Epithelial cell of prostate (primary cell): Measurements from ENCODE around the gene SPATA2L.
"Not testable (repeated sequence)": the region's sequence is repeated elsewhere in the genome, so short reads cannot be mapped to it uniquely, and the experiment has no call there.

Experiments used
- DNase-seq: peaks from one replicate; pipeline ENCODE4 v3.0.0-alpha.2; 2011; ENCODE audit warnings: low read depth, low spot score
- H3K27ac ChIP-seq: fragments of 450-650 bp; 2 replicates; pipeline ENCODE4 v1.5.1; 2017; ENCODE audit warnings: mild to moderate bottlenecking

SPATA2L gene

DNA sequence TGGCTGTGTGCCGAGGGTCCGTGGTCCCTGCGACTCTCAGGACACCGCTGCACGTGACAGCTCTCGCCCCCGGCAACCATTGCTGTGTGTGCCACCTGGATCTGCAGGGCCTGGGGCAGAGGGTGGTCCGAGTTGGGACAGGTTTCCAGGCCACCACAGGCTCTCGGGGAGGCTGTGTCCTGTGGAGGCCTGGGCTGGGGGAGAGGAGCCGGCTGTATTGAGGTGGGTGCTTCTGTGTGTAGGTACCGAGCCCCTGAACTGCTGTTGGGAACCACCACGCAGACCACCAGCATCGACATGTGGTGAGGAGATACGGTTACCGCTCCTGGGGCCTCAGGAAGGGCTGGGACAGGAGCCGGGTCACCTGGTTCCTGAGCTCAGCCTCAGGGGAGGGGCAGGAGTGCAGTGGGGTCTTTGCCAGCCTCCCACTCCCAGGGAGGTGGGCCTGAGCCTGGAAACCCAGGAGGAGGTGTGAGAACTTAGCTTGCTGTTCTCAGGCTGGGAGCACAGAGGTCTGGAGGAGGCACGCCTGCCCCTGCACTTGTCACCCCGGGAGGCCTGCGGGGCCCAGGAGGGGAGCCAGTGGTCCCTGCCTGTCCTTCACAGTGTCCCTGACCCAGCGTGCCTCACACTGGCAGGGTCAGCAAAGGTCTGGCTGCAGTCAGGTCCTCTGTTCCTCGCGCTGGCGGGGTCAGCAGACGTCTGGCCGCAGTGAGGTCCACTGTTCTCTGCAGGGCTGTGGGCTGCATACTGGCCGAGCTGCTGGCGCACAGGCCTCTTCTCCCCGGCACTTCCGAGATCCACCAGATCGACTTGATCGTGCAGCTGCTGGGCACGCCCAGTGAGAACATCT is 7.3 kb downstream of the SPATA2L start:
- no peak for DNase-seq

DNA sequence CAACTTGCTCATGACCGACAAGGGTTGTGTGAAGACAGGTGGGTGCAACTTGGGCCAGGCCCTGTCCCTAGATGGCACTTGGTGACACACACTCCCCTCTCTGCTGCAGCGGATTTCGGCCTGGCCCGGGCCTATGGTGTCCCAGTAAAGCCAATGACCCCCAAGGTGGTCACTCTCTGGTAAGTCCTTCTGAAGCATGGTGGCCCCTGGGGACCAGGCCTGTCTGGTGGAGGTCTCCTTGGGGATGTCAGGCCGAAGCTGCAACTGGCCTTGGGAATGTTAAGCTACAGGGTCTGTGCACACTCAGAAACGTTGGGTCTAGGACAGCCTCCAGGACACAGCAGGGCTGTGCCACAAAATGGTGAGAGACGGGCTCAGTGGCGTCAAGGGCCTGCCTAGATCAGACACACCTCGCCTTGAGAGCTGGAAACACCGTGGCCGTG is 8.2 kb downstream of the SPATA2L start:
- DNase-seq = no peak
- no peak overlapping the region for H3K27ac ChIP-seq

More for the DNA sequence above, 7.3 kb downstream of the SPATA2L start:
- no peak overlapping the region for H3K27ac ChIP-seq

DNA sequence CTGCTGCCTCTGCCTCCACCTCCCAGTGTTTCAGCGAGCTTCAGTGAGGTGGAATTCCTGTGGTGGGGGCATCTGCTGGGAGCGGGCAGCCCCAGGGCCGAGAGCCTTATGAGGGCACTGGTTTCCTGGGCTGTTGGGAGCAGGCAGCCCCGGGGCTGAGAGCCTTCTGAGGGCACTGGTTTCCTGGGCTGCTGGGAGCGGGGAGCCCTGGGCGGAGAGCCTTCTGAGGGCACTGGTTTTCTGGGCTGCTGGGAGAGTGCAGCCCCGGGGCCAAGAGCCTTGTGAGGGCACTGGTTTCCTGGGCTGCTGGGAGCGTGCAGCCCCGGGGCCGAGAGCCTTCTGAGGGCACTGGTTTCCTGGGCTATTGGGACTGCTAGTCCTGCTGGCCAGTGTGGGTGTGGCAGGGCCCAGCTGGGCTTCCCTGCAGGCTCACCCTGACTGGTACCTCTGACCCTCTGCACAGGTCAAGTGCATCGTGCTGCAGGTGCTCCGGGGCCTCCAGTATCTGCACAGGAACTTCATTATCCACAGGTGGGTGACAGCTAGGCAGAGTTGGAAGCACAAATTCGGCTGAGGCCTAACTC is 9.4 kb downstream of the SPATA2L start:
- no peak overlapping the region for H3K27ac ChIP-seq
- no peak for DNase-seq

DNA sequence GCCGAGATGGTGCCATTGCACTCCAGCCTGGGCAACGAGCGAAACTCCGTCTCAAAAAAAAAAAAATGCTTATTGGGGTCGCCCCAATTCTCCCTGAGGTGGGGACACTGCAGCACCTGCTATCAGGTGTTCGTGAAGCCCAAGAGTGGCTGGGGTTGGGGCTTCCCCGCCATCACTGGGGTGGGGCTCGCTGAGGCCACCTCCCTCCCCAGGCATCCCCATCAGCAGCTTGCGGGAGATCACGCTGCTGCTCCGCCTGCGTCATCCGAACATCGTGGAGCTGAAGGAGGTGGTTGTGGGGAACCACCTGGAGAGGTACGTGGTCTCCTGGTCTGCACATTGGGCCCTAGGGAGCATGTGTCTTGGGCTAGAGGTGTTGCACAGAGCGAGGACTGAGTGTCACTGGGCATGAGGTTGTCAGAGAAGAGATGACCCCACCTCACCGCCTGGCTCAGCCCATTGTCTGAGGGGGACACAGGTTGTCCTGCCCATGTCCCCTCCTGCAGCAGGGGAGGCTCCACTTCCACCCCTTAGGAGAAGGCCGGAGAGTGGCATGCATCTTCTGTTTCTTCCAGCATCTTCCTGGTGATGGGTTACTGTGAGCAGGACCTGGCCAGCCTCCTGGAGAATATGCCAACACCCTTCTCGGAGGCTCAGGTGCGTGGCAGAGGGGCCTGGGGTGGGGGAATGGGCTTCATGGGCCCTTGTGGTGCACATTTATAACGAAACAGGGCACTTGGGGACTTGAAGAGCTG is 10.1 kb downstream of the SPATA2L start:
- H3K27ac ChIP-seq = no peak overlapping the region
- DNase-seq = no peak

GRCh38 chr16:89690392-89690901 is 11.1 kb downstream of the SPATA2L start:
- no peak overlapping the region for H3K27ac ChIP-seq
- DNase-seq = no peak

GRCh38 chr16:89689621-89690020 is 11.9 kb downstream of the SPATA2L start:
- H3K27ac ChIP-seq, DNase-seq: not testable (repeated sequence)

DNA sequence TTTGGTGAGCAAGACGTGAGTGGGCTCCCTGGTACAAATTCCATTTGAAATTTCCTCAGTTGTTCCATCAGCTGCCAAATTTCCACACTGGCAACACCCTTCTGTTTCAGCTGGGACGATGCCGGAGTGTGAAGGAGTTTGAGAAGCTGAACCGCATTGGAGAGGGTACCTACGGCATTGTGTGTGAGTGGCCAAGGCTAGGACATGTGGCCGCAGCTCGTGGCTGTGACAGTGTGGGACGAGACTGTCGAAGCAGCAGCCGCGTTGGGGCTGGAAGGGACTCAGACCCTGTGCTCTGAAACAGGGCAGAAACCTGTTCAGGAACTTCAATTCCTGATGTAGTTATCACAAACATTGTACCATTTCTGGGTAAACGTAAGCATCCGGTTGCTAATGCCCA is 12.4 kb downstream of the SPATA2L start:
- H3K27ac ChIP-seq = no peak overlapping the region
- DNase-seq = no peak

DNA sequence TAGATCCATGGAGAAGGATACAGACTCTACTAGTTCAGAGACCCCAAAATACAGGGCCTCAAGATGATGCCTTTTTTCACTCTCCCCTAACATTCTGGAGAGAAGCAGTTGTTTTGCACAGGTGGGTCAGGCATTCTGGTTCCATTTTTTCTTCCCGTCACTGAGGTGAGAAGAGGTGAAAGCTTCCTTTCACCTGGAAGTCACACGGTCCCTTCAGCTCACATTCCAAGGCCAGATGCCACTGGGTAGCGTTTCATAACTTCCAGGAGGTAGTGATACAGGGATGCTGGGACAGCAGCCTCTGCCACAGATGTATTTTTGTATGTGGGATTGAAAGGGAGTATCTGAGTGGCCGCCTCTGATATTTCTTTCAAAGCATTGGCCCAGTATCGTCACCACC is 13.1 kb downstream of the SPATA2L start:
- no peak for DNase-seq
- no peak overlapping the region for H3K27ac ChIP-seq

GRCh38 chr16:89687092-89687940 is 14.2 kb downstream of the SPATA2L start:
- peak overlapping the region; percentile 82 for H3K27ac ChIP-seq
- peak; percentile 14 for DNase-seq

DNA sequence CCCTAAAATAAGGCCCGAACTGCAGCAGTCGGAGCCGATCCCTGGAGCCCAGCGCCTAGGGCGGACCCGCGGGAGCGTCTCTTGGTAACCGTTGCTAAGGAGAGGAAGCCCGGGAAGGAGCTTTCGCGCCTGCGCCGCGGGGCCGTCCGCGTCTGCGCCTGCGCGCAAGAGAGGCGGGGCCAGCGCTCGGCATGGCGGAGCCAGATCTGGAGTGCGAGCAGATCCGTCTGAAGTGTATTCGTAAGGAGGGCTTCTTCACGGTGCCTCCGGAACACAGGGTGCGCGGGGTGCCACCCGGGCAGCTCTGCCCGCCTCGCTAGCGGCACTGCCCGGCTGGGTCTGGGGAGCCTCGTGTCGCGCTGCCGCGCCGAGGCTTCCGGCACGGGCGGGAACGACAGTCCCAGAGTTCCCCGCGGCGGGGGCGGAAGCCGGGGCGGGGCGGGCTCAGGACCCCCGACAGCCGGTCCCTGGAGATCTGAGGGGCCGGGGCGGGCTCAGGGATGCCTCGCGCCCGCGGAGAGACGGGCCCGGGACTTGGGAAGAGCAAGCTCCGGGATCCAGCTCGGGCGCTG is 14.9 kb downstream of the SPATA2L start, which contains the start of gene CDK10:
Gene CDK10, plus strand, starts transcription at position 170 of the 572 bp plus-strand sequence. Its CDS starts 22 bp downstream, at position 192.
- peak within 1 kb of the TSS; percentile 82 for H3K27ac ChIP-seq
- no peak for DNase-seq

GRCh38 chr16:89685916-89686315 is 15.6 kb downstream of the SPATA2L start:
- no peak overlapping the region for H3K27ac ChIP-seq
- DNase-seq = no peak

DNA sequence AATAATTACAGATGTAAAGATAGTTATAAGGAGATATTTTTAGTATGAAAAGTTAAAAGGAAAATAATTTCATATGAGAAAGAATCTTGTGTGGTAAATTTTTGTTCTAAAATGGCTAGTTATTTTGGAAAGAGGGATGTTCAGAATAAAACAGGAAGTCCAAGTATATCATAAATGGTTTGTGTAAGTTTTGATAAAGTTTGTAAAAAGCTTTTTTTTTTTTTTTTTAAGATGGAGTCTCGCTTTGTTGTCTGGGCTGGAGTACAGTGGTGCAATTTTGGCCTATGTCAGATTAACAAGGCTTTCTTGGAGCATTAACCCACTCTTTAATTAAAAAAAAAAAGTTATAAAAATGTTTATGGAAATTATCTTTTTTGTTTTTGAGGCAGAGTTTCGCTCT is 23.2 kb downstream of the SPATA2L start:
- no peak overlapping the region for H3K27ac ChIP-seq
- DNase-seq = no peak

GRCh38 chr16:89672177-89672941 is 29.1 kb downstream of the SPATA2L start:
- no peak overlapping the region for H3K27ac ChIP-seq
- DNase-seq = no peak

GRCh38 chr16:89671565-89671964 is 29.9 kb downstream of the SPATA2L start:
- not testable (repeated sequence) for DNase-seq, H3K27ac ChIP-seq

- no peak for DNase-seq
- no peak overlapping the region for H3K27ac ChIP-seq
Measured at GRCh38 chr16:89670496-89671431, 30.7 kb downstream of the SPATA2L start.

- DNase-seq = no peak
- H3K27ac ChIP-seq = no peak overlapping the region
Measured at GRCh38 chr16:89669755-89670154, 31.8 kb downstream of the SPATA2L start.

- no peak for DNase-seq
- H3K27ac ChIP-seq = no peak overlapping the region
Measured at GRCh38 chr16:89668790-89669158, 32.7 kb downstream of the SPATA2L start.

- no peak overlapping the region for H3K27ac ChIP-seq
- no peak for DNase-seq
Measured at GRCh38 chr16:89667633-89668032, 33.9 kb downstream of the SPATA2L start.
